Activated CD4-positive, alpha-beta T cell treated with anti-CD3 and anti-CD28 coated beads for 36 hours (primary cell): Measurements from ENCODE around the gene SELENOI. TPM values are rescaled to one million over a fixed set of nuclear protein-coding genes. Genes with fewer than 3 reads are reported as not detected.

ENCODE experiments used
- ATAC-seq: fragments of 200-7000 bp; cut with Tn5 transposase; one replicate; pipeline ENCODE4 v1.10.0; 2021; ENCODE audit warnings: mild to moderate bottlenecking, moderate library complexity
- CTCF ChIA-PET: fragments of 350-600 bp; sonication (Branson Sonifier 250); formaldehyde crosslinking; loops from one replicate; lab custom pipeline; 2021; ENCODE audit warnings: antibody characterized with exemption; lab: Charles Lee
- POLR2A ChIA-PET: fragments of 350-600 bp; sonication (Branson Sonifier 250); formaldehyde crosslinking; loops from one replicate; lab custom pipeline; 2021; ENCODE audit warnings: antibody characterized with exemption, inconsistent platforms; lab: Charles Lee
- DNase-seq: peaks from one replicate; pipeline ENCODE4 v3.0.0-alpha.2; 2020
- H3K27ac Mint-ChIP-seq: one replicate; pipeline ENCODE4 v1.8.0; 2021; ENCODE audit warnings: mixed read lengths
- H3K27me3 Mint-ChIP-seq: one replicate; pipeline ENCODE4 v1.8.0; 2021; ENCODE audit warnings: mixed read lengths
- H3K36me3 Mint-ChIP-seq: one replicate; pipeline ENCODE4 v1.8.0; 2021; ENCODE audit warnings: low read depth, mixed read lengths
- H3K4me1 Mint-ChIP-seq: one replicate; pipeline ENCODE4 v1.8.0; 2021; ENCODE audit warnings: mixed read lengths
- H3K4me3 Mint-ChIP-seq: one replicate; pipeline ENCODE4 v1.8.0; 2021; ENCODE audit warnings: mild to moderate bottlenecking, moderate library complexity, mixed read lengths
- H3K9me3 Mint-ChIP-seq: one replicate; pipeline ENCODE4 v1.8.0; 2021; ENCODE audit warnings: low read depth, mixed read lengths
- intact Hi-C, 2 experiments: fragments of 100-400 bp; cut with DNase I in 1 of 2; cut with micrococcal nuclease in 1 of 2; formaldehyde crosslinking; loops; one replicate each; pipeline versions ENCODE4 v1.14.2 to v1.15.1; 2022 to 2024; cut with DNase I, micrococcal nuclease
- total RNA-seq, 2 experiments: library from RNA; stranded (reverse); gene quantifications; one replicate each; pipeline ENCODE4 v1.2.3, GENCODE V29; 2021

Gene SELENOI
- total RNA-seq, 2 experiments from 2014 or later: 26.5 to 42.3 TPM

- ATAC-seq: no peak
- no peak overlapping the region for H3K27ac Mint-ChIP-seq
- intact Hi-C loops: no loop called here
- H3K9me3 Mint-ChIP-seq: no peaks in the 10 kb centered on the region
- peaks cover 9% of the 10 kb centered on the region for H3K4me1 Mint-ChIP-seq
- no peaks in the 10 kb centered on the region for H3K36me3 Mint-ChIP-seq
- H3K27me3 Mint-ChIP-seq: peaks cover 13% of the 10 kb centered on the region
- ChIA-PET CTCF (interaction anchor here (0.7 to 1.4 kb wide), 3 partner anchors 9 to 41 kb away, joined by 4 to 5 read pairs (median 4); no protein-coding TSS in a partner anchor), POLR2A (interaction anchor here (0.6 kb wide), 1 partner anchor 148 kb away, joined by 10 read pairs; no protein-coding TSS in a partner anchor)
- no peak overlapping the region for H3K4me3 Mint-ChIP-seq
- DNase-seq: no peak
Measured at GRCh38 chr2:26409785-26410184, 63.8 kb downstream of the SELENOI start.

- Mint-ChIP-seq H3K4me1 (peaks cover 9% of the 10 kb centered on the region), H3K27me3 (peaks cover 13% of the 10 kb centered on the region), H3K9me3 (no peaks in the 10 kb centered on the region), H3K36me3 (no peaks in the 10 kb centered on the region), H3K4me3 (no peak overlapping the region), H3K27ac (no peak overlapping the region)
- DNase-seq: no peak
- intact Hi-C loops: no loop called here
- ChIA-PET CTCF (no interaction called here), POLR2A (no interaction called here)
- ATAC-seq: no peak
Measured at GRCh38 chr2:26410764-26411243, 64.9 kb downstream of the SELENOI start.

GRCh38 chr2:26411419-26411818 lies 65.5 kb downstream of the SELENOI start:
- POLR2A ChIA-PET: no interaction called here
- H3K9me3 Mint-ChIP-seq: no peaks in the 10 kb centered on the region
- no peak for ATAC-seq
- H3K27ac Mint-ChIP-seq: no peak overlapping the region
- no peak for DNase-seq
- no peak overlapping the region for H3K4me3 Mint-ChIP-seq
- peaks cover 13% of the 10 kb centered on the region for H3K27me3 Mint-ChIP-seq
- H3K36me3 Mint-ChIP-seq: no peaks in the 10 kb centered on the region
- intact Hi-C loops: no loop called here
- CTCF ChIA-PET: interaction anchor here (0.6 kb wide), 2 partner anchors 56 to 194 kb away, joined by 3 read pairs; no protein-coding TSS in a partner anchor
- H3K4me1 Mint-ChIP-seq: peaks cover 9% of the 10 kb centered on the region

- ChIA-PET POLR2A (no interaction called here), CTCF (interaction anchor here (0.6 kb wide), 2 partner anchors 56 to 195 kb away, joined by 3 read pairs; no protein-coding TSS in a partner anchor)
- Mint-ChIP-seq H3K36me3 (no peaks in the 10 kb centered on the region), H3K27me3 (peaks cover 10% of the 10 kb centered on the region), H3K4me1 (peaks cover 9% of the 10 kb centered on the region), H3K4me3 (peak overlapping the region; percentile 17), H3K9me3 (no peaks in the 10 kb centered on the region), H3K27ac (peak overlapping the region; percentile 41)
- peak; percentile 18 for DNase-seq
- intact Hi-C loops: no loop called here
- ATAC-seq: peak; percentile 44
Measured at GRCh38 chr2:26412091-26412673, 66.2 kb downstream of the SELENOI start.

GRCh38 chr2:26414311-26414710 lies 68.4 kb downstream of the SELENOI start:
- CTCF ChIA-PET: interaction anchor here (0.6 to 1.0 kb wide), 3 partner anchors 230 to 805 kb away, joined by 3 to 5 read pairs (median 3); no protein-coding TSS in a partner anchor
- peaks cover 9% of the 10 kb centered on the region for H3K4me1 Mint-ChIP-seq
- no peak overlapping the region for H3K4me3 Mint-ChIP-seq
- H3K9me3 Mint-ChIP-seq: no peaks in the 10 kb centered on the region
- H3K36me3 Mint-ChIP-seq: no peaks in the 10 kb centered on the region
- H3K27me3 Mint-ChIP-seq: peaks cover 6% of the 10 kb centered on the region
- ATAC-seq: no peak
- H3K27ac Mint-ChIP-seq: no peak overlapping the region
- intact Hi-C loops: no loop called here
- POLR2A ChIA-PET: interaction anchor here (0.7 kb wide), 1 partner anchor 69 kb away, joined by 3 read pairs; no protein-coding TSS in a partner anchor
- DNase-seq: no peak

GRCh38 chr2:26421961-26422360 lies 76.0 kb downstream of the SELENOI start:
- H3K36me3 Mint-ChIP-seq: no peaks in the 10 kb centered on the region
- H3K27ac Mint-ChIP-seq: no peak overlapping the region
- CTCF ChIA-PET: interaction anchor here (0.7 kb wide), 1 partner anchor 10 kb away, joined by 3 read pairs; no protein-coding TSS in a partner anchor
- POLR2A ChIA-PET: no interaction called here
- H3K4me1 Mint-ChIP-seq: no peaks in the 10 kb centered on the region
- no peak for ATAC-seq
- DNase-seq: no peak
- no peaks in the 10 kb centered on the region for H3K9me3 Mint-ChIP-seq
- H3K27me3 Mint-ChIP-seq: peaks cover 8% of the 10 kb centered on the region
- no peak overlapping the region for H3K4me3 Mint-ChIP-seq
- intact Hi-C loops: no loop called here

- DNase-seq (no peak), ATAC-seq (no peak)
- Mint-ChIP-seq H3K4me1 (no peaks in the 10 kb centered on the region), H3K27me3 (peaks cover 6% of the 10 kb centered on the region), H3K4me3 (no peak overlapping the region), H3K9me3 (no peaks in the 10 kb centered on the region), H3K36me3 (no peaks in the 10 kb centered on the region), H3K27ac (no peak overlapping the region)
- ChIA-PET CTCF (interaction anchor here (0.9 kb wide), 1 partner anchor 10 kb away, joined by 3 read pairs; no protein-coding TSS in a partner anchor), POLR2A (no interaction called here)
- intact Hi-C loops: no loop called here
Measured at GRCh38 chr2:26422947-26423629, 77.1 kb downstream of the SELENOI start.

- H3K9me3 Mint-ChIP-seq: no peaks in the 10 kb centered on the region
- CTCF ChIA-PET: no interaction called here
- POLR2A ChIA-PET: no interaction called here
Measured at GRCh38 chr2:26423750-26424149, 77.8 kb downstream of the SELENOI start.

GRCh38 chr2:26424221-26424620 lies 78.3 kb downstream of the SELENOI start:
- Mint-ChIP-seq H3K4me1 (no peaks in the 10 kb centered on the region), H3K27ac (no peak overlapping the region), H3K36me3 (no peaks in the 10 kb centered on the region), H3K4me3 (no peak overlapping the region), H3K27me3 (peaks cover 4% of the 10 kb centered on the region), H3K9me3 (no peaks in the 10 kb centered on the region)
- ATAC-seq: no peak
- CTCF ChIA-PET: no interaction called here
- intact Hi-C loops: no loop called here
- POLR2A ChIA-PET: no interaction called here
- DNase-seq: no peak

More at GRCh38 chr2:26423750-26424149, 77.8 kb downstream of the SELENOI start:
- Mint-ChIP-seq H3K36me3 (no peaks in the 10 kb centered on the region), H3K4me1 (no peaks in the 10 kb centered on the region), H3K27ac (no peak overlapping the region), H3K27me3 (peaks cover 4% of the 10 kb centered on the region), H3K4me3 (no peak overlapping the region)
- no peak for DNase-seq
- no peak for ATAC-seq
- intact Hi-C loops: no loop called here

- H3K9me3 Mint-ChIP-seq: no peaks in the 10 kb centered on the region
- peaks cover 3% of the 10 kb centered on the region for H3K27me3 Mint-ChIP-seq
- H3K4me1 Mint-ChIP-seq: no peaks in the 10 kb centered on the region
- no peak for ATAC-seq
- ChIA-PET POLR2A (no interaction called here), CTCF (no interaction called here)
- DNase-seq: no peak
- no peaks in the 10 kb centered on the region for H3K36me3 Mint-ChIP-seq
- intact Hi-C loops: no loop called here
- no peak overlapping the region for H3K4me3 Mint-ChIP-seq
- no peak overlapping the region for H3K27ac Mint-ChIP-seq
Measured at GRCh38 chr2:26428846-26429245, 82.9 kb downstream of the SELENOI start.

- ATAC-seq (no peak), DNase-seq (no peak)
- H3K27ac Mint-ChIP-seq: no peak overlapping the region
- intact Hi-C loops: no loop called here
- H3K27me3 Mint-ChIP-seq: peaks cover 3% of the 10 kb centered on the region
- ChIA-PET CTCF (interaction anchor here (0.6 kb wide), 1 partner anchor 96 kb away, joined by 3 read pairs; no protein-coding TSS in a partner anchor), POLR2A (no interaction called here)
- H3K4me3 Mint-ChIP-seq: no peak overlapping the region
- H3K4me1 Mint-ChIP-seq: no peaks in the 10 kb centered on the region
- H3K9me3 Mint-ChIP-seq: no peaks in the 10 kb centered on the region
- no peaks in the 10 kb centered on the region for H3K36me3 Mint-ChIP-seq
Measured at GRCh38 chr2:26429779-26430578, 84.0 kb downstream of the SELENOI start.
